Activated CD8-positive, alpha-beta memory T cell treated with anti-CD3 and anti-CD28 coated beads, Interleukin-2, amount 50 U/mL, for 1 hour (primary cell): Measurements from ENCODE around the gene LRRC53.

Experiments
- DNase-seq: peaks from one replicate; pipeline ENCODE4 v3.0.0-alpha.2; 2020; ENCODE audit errors: extremely low read depth

The LRRC53 gene

GRCh38 chr1:74502858-74503257 is 9.6 kb downstream of the LRRC53 start:
- DNase-seq = no peak

GRCh38 chr1:74502432-74502831 is 10.0 kb downstream of the LRRC53 start:
- no peak for DNase-seq

GRCh38 chr1:74498901-74499300 is 13.5 kb downstream of the LRRC53 start:
- no peak for DNase-seq

GRCh38 chr1:74496669-74497068 is 15.7 kb downstream of the LRRC53 start:
- no peak for DNase-seq

- no peak for DNase-seq
Measured at GRCh38 chr1:74486036-74486435, 26.4 kb downstream of the LRRC53 start.

GRCh38 chr1:74485622-74486021 is 26.8 kb downstream of the LRRC53 start:
- no peak for DNase-seq

GRCh38 chr1:74481607-74482006 is 30.8 kb downstream of the LRRC53 start:
- no peak for DNase-seq

- DNase-seq = no peak
Measured at GRCh38 chr1:74480068-74480467, 32.3 kb downstream of the LRRC53 start.

GRCh38 chr1:74478979-74479378 is 33.4 kb downstream of the LRRC53 start:
- DNase-seq = no peak

- DNase-seq = no peak
Measured at GRCh38 chr1:74474585-74474984, 37.8 kb downstream of the LRRC53 start.

GRCh38 chr1:74471470-74471869 is 40.9 kb downstream of the LRRC53 start:
- no peak for DNase-seq

- DNase-seq = no peak
Measured at GRCh38 chr1:74470936-74471335, 41.5 kb downstream of the LRRC53 start.

GRCh38 chr1:74470251-74470650 is 42.2 kb downstream of the LRRC53 start:
- no peak for DNase-seq

GRCh38 chr1:74468982-74469603 is 43.3 kb downstream of the LRRC53 start:
- DNase-seq = no peak

- no peak for DNase-seq
Measured at GRCh38 chr1:74467786-74468377, 44.5 kb downstream of the LRRC53 start.

GRCh38 chr1:74465193-74465681 is 47.2 kb downstream of the LRRC53 start:
- no peak for DNase-seq

GRCh38 chr1:74464037-74464436 is 48.4 kb downstream of the LRRC53 start:
- no peak for DNase-seq

- no peak for DNase-seq
Measured at GRCh38 chr1:74463333-74463988, 49.0 kb downstream of the LRRC53 start.

GRCh38 chr1:74457253-74457652 is 55.2 kb downstream of the LRRC53 start:
- DNase-seq = no peak

GRCh38 chr1:74455390-74455789 is 57.0 kb downstream of the LRRC53 start:
- no peak for DNase-seq

GRCh38 chr1:74453277-74453676 is 59.1 kb downstream of the LRRC53 start:
- no peak for DNase-seq

GRCh38 chr1:74452035-74452434 is 60.4 kb downstream of the LRRC53 start:
- DNase-seq = no peak

- DNase-seq = no peak
Measured at GRCh38 chr1:74437035-74437434, 75.4 kb downstream of the LRRC53 start.
